HepG2 (cell line): ENCODE results near the gene VAMP2. TPM values are rescaled to one million over a fixed set of nuclear protein-coding genes. Genes with fewer than 3 reads are reported as not detected.
A peak's percentile ranks its signal among the peaks of the same experiment; 100 is the strongest.

ENCODE experiments used
- ARID4A ChIP-seq: sonication (generic); formaldehyde crosslinking; IDR thresholded peaks from 2 replicates; pipeline ENCODE4 v1.5.0; 2020; ENCODE audit warnings: mild to moderate bottlenecking, missing genetic modification reagents, borderline replicate concordance
- DMTF1 ChIP-seq: sonication (generic); formaldehyde crosslinking; IDR thresholded peaks from 2 replicates; pipeline ENCODE4 v1.4.0; 2020; ENCODE audit warnings: mild to moderate bottlenecking, missing genetic modification reagents
- HMGXB4 ChIP-seq, 2 experiments: sonication (generic) in 1 of 2; formaldehyde crosslinking in 1 of 2; IDR thresholded peaks; 2 replicates each; pipeline versions ENCODE4 v1.4.0 to v1.6.1; 2018 to 2020; ENCODE audit warnings: missing genetic modification reagents in 2 of 2, borderline replicate concordance in 1 of 2, low read depth in 1 of 2, mild to moderate bottlenecking in 1 of 2, missing biosample characterization in 1 of 2
- polyA plus RNA-seq, 8 experiments: library from polyadenylated mRNA; depleted of rRNA in 3 of 8; stranded (reverse) in 7 of 8; unstranded in 1 of 8; fragments of >200 nt; fragmentation: Illumina TruSeq in 4 of 8; extraction: Trizol in 4 of 8; gene quantifications; 2 replicates each; pipeline versions ENCODE4 v1.2.1 to v1.2.3, GENCODE V29; 2011 to 2016; ENCODE audit warnings: low read depth in 4 of 8, missing spikeins in 1 of 8, mixed read lengths in 1 of 8; ENCODE audit not compliant: insufficient read depth in 1 of 8
- total RNA-seq, 5 experiments: library from RNA; depleted of rRNA; stranded (reverse); fragments of >200 nt; fragmentation: Illumina TruSeq; extraction: Trizol; gene quantifications; 2 replicates each; pipeline ENCODE4 v1.2.3, GENCODE V29; 2016; ENCODE audit warnings: low read depth in 1 of 5

VAMP2 gene
- total and polyA plus RNA-seq, 2 of the 13 experiments (the other 11 are each of a cell fraction or from before 2014, with no cell fraction given): 3.9 to 17.2 TPM

GRCh38 chr17:8189041-8189710 is 26.4 kb upstream of the VAMP2 start (continued):
- TF ChIP-seq DMTF1 (CRISPR knock-in tag) (no peak), ARID4A (CRISPR knock-in tag) (0 out of 2 replicates have a peak, but pooled peaks have one; percentile 2), HMGXB4 (CRISPR knock-in tag; IDR thresholded peaks at IDR 0.05; ENCODE audit: borderline replicate concordance in 1 of 2, low read depth in 1 of 2) (peak in 1 of 2 experiments; percentile 15; a peak in 1 of 4 replicates)
